H1 (cell line): ENCODE measurements around the gene FANCD2OS. TPM values are rescaled to one million over a fixed set of nuclear protein-coding genes. Genes with fewer than 3 reads are reported as not detected.
A peak's percentile ranks its signal among the peaks of the same experiment; 100 is the strongest.
"Not testable (repeated sequence)": the region's sequence is repeated elsewhere in the genome, so short reads cannot be mapped to it uniquely, and the experiment has no call there.

Experiments used
- CTCF ChIA-PET: fragments of 300-600 bp; sonication (Branson Sonifier 250); formaldehyde crosslinking; loops from one replicate; lab custom pipeline; 2021; ENCODE audit not compliant: partially characterized antibody; lab: Charles Lee
- POLR2A ChIA-PET: fragments of 300-600 bp; sonication (Branson Sonifier 250); formaldehyde crosslinking; loops from one replicate; lab custom pipeline; 2021; ENCODE audit warnings: inconsistent platforms; ENCODE audit not compliant: partially characterized antibody; lab: Charles Lee
- DNase-seq, 2 experiments: peaks; one replicate each; pipeline versions ENCODE4 v3.0.0 to v3.0.0-alpha.2; 2010 to 2022; ENCODE audit warnings: low spot score in 2 of 2, low read depth in 1 of 2, mixed read lengths in 1 of 2
- FAIRE-seq: peaks from 2 replicates; lab custom pipeline; 2011; peaks lifted over from hg19 to GRCh38; lab: Jason Lieb, UNC
- H2AFZ ChIP-seq: 2 replicates; pipeline ENCODE4 v1.8.1; 2012; ENCODE audit warnings: low read length, inconsistent platforms
- H2AK5ac ChIP-seq: 2 replicates; pipeline ENCODE4 v1.6.1; 2013; ENCODE audit warnings: low read depth, low read length
- H2BK120ac ChIP-seq: replicated peaks from 2 replicates; pipeline ENCODE3; 2013; ENCODE audit warnings: low read depth, low read length, inconsistent platforms
- H2BK12ac ChIP-seq: 2 replicates; pipeline ENCODE4 v1.6.1; 2013; ENCODE audit warnings: low read depth, low read length
- H2BK15ac ChIP-seq: 2 replicates; pipeline ENCODE4 v1.6.1; 2013; ENCODE audit warnings: low read length
- H2BK20ac ChIP-seq: 2 replicates; pipeline ENCODE4 v1.6.1; 2013; ENCODE audit warnings: low read length
- H2BK5ac ChIP-seq: 2 replicates; pipeline ENCODE4 v1.6.1; 2013; ENCODE audit warnings: low read depth, low read length
- H3K14ac ChIP-seq: 2 replicates; pipeline ENCODE4 v1.6.1; 2013; ENCODE audit warnings: inconsistent platforms; ENCODE audit not compliant: insufficient read length
- H3K18ac ChIP-seq: 2 replicates; pipeline ENCODE4 v1.6.1; 2013; ENCODE audit warnings: low read length; ENCODE audit errors: extremely low read depth
- H3K23ac ChIP-seq: 2 replicates; pipeline ENCODE4 v1.6.1; 2013; ENCODE audit warnings: inconsistent platforms; ENCODE audit not compliant: insufficient read length
- H3K23me2 ChIP-seq: 2 replicates; pipeline ENCODE4 v1.6.1; 2013; ENCODE audit warnings: low read depth, low read length
- H3K27ac ChIP-seq: 2 replicates; pipeline ENCODE4 v1.6.1; 2011; ENCODE audit warnings: low read depth, low read length, inconsistent platforms
- H3K27me3 ChIP-seq, 4 experiments: replicated peaks in 1 of 4; 1 replicate in 1 of 4; 2 replicates in 3 of 4; pipeline versions ENCODE4 v1.6.1 to v1.8.1; 2011 to 2013; ENCODE audit warnings: low read length in 3 of 4, mild to moderate bottlenecking in 3 of 4, inconsistent platforms in 2 of 4, mixed read lengths in 2 of 4, moderate library complexity in 1 of 4; ENCODE audit not compliant: control insufficient read depth in 3 of 4, insufficient read depth in 3 of 4; ENCODE audit errors: extremely low read depth in 1 of 4
- H3K36me3 ChIP-seq, 4 experiments: 2 replicates each; pipeline versions ENCODE4 v1.6.1 to v1.8.1; 2011 to 2013; ENCODE audit warnings: mild to moderate bottlenecking in 4 of 4, low read length in 3 of 4, moderate library complexity in 2 of 4, control low read depth in 1 of 4, inconsistent platforms in 1 of 4; ENCODE audit not compliant: insufficient read depth in 4 of 4, control insufficient read depth in 2 of 4
- H3K4ac ChIP-seq: replicated peaks from 2 replicates; pipeline ENCODE3; 2013; ENCODE audit warnings: low read length, low read depth, mixed read lengths, inconsistent platforms; ENCODE audit not compliant: insufficient read length
- H3K4me1 ChIP-seq, 4 experiments: replicated peaks in 1 of 4; 1 replicate in 1 of 4; 2 replicates in 3 of 4; pipeline versions ENCODE4 v1.6.1 to v1.8.1; 2011 to 2013; ENCODE audit warnings: low read length in 3 of 4, inconsistent platforms in 2 of 4, mixed read lengths in 1 of 4; ENCODE audit not compliant: insufficient read depth in 4 of 4, control insufficient read depth in 3 of 4
- H3K4me2 ChIP-seq, 2 experiments: 2 replicates each; pipeline versions ENCODE4 v1.6.1 to v1.8.1; 2011 to 2013; ENCODE audit warnings: low read depth in 2 of 2, low read length in 2 of 2, control low read depth in 1 of 2, inconsistent platforms in 1 of 2, mild to moderate bottlenecking in 1 of 2; ENCODE audit not compliant: insufficient read depth in 1 of 2
- H3K4me3 ChIP-seq, 4 experiments: fragments of 200-600, 300-600 bp in 1 of 4; sonication (generic), shearing (Covaris generic), sonication (Bioruptor Twin) in 1 of 4; 2 replicates each; pipeline versions ENCODE4 v1.5.1 to v1.8.1; 2011 to 2016; ENCODE audit warnings: low read length in 4 of 4, low read depth in 3 of 4, control low read depth in 2 of 4, inconsistent platforms in 2 of 4, mild to moderate bottlenecking in 2 of 4, mixed read lengths in 1 of 4, moderate library complexity in 1 of 4; ENCODE audit not compliant: insufficient read depth in 2 of 4; ENCODE audit errors: extremely low read depth in 1 of 4
- H3K56ac ChIP-seq: replicated peaks from 2 replicates; pipeline ENCODE3; 2013; ENCODE audit warnings: low read depth, mild to moderate bottlenecking, mixed read lengths, low read length, inconsistent platforms; ENCODE audit not compliant: insufficient read length
- H3K79me1 ChIP-seq: 2 replicates; pipeline ENCODE4 v1.6.1; 2013; ENCODE audit warnings: low read depth, low read length, control low read depth
- H3K79me2 ChIP-seq, 2 experiments: 2 replicates each; pipeline versions ENCODE4 v1.6.1 to v1.8.1; 2012 to 2013; ENCODE audit warnings: low read length in 2 of 2, mild to moderate bottlenecking in 2 of 2, inconsistent platforms in 1 of 2; ENCODE audit not compliant: insufficient read depth in 2 of 2, control insufficient read depth in 1 of 2
- H3K9ac ChIP-seq, 4 experiments: replicated peaks in 1 of 4; 1 replicate in 1 of 4; 2 replicates in 3 of 4; pipeline versions ENCODE4 v1.6.1 to v1.8.1; 2011 to 2013; ENCODE audit warnings: low read depth in 3 of 4, low read length in 3 of 4, control low read depth in 2 of 4, mild to moderate bottlenecking in 2 of 4, moderate library complexity in 2 of 4, inconsistent platforms in 1 of 4; ENCODE audit errors: extremely low read depth in 1 of 4
- H3K9me3 ChIP-seq, 2 experiments: 2 replicates each; pipeline versions ENCODE4 v1.6.1 to v1.8.1; 2012 to 2013; ENCODE audit warnings: mild to moderate bottlenecking in 2 of 2, moderate library complexity in 2 of 2, control low read depth in 1 of 2, inconsistent platforms in 1 of 2, low read depth in 1 of 2, low read length in 1 of 2, mixed read lengths in 1 of 2; ENCODE audit not compliant: insufficient read depth in 2 of 2
- H4K20me1 ChIP-seq, 2 experiments: replicated peaks in 1 of 2; 2 replicates each; pipeline versions ENCODE3 to v1.8.1; 2011 to 2013; ENCODE audit warnings: inconsistent platforms in 2 of 2, low read length in 2 of 2, mild to moderate bottlenecking in 1 of 2; ENCODE audit not compliant: insufficient read depth in 2 of 2, control insufficient read depth in 1 of 2
- H4K5ac ChIP-seq: 2 replicates; pipeline ENCODE4 v1.6.1; 2013; ENCODE audit warnings: low read length, low read depth, mixed read lengths, inconsistent platforms; ENCODE audit not compliant: insufficient read length
- H4K8ac ChIP-seq: 2 replicates; pipeline ENCODE4 v1.8.0; 2013; ENCODE audit warnings: mild to moderate bottlenecking, moderate library complexity, low read length, inconsistent platforms; ENCODE audit not compliant: insufficient read depth; ENCODE audit errors: extremely low read depth
- H4K91ac ChIP-seq: replicated peaks from 2 replicates; pipeline ENCODE3; 2013; ENCODE audit warnings: low read length, mixed read lengths, inconsistent platforms; ENCODE audit not compliant: insufficient read length
- WGBS, 2 experiments: shearing (Covaris generic) in 1 of 2; methylation state at CpG; one replicate each; pipeline versions ENCODE4 v1.1.6 to v1.1.7; 2013 to 2015; ENCODE audit warnings: low lambda C conversion rate in 2 of 2, mixed read lengths in 2 of 2, inconsistent platforms in 1 of 2, low coverage in 1 of 2, missing lambda C conversion rate in 1 of 2; ENCODE audit not compliant: insufficient replicate concordance in 2 of 2, insufficient coverage in 1 of 2, insufficient read length in 1 of 2; ENCODE audit errors: extremely low coverage in 1 of 2, missing lambda C conversion rate in 1 of 2; 5-methylcytosine and 5-hydroxymethylcytosine counted together
- polyA plus RNA-seq, 7 experiments: library from polyadenylated mRNA; depleted of rRNA in 3 of 7; stranded (reverse) in 5 of 7; unstranded in 2 of 7; fragments of >200 nt in 5 of 7; fragments of 200-250 nt in 2 of 7; gene quantifications; 1 replicate in 5 of 7; 2 replicates in 1 of 7; 4 replicates in 1 of 7; pipeline versions ENCODE4 v1.2.1 to v1.2.3, GENCODE V29; 2011 to 2013; ENCODE audit warnings: missing spikeins in 2 of 7, mixed read lengths in 2 of 7
- total RNA-seq: library from RNA; stranded (reverse); fragmentation: NEBNext Ultra II Directional; extraction: Animal tissue kit (Norgen Biotek cat#: 25700); gene quantifications from 2 replicates; pipeline ENCODE4 v1.2.1, GENCODE V29; 2021

The FANCD2OS gene
- total and polyA plus RNA-seq, 2 of the 8 experiments (the other 6 are each of a cell fraction or from before 2014, with no cell fraction given): not detected

DNA sequence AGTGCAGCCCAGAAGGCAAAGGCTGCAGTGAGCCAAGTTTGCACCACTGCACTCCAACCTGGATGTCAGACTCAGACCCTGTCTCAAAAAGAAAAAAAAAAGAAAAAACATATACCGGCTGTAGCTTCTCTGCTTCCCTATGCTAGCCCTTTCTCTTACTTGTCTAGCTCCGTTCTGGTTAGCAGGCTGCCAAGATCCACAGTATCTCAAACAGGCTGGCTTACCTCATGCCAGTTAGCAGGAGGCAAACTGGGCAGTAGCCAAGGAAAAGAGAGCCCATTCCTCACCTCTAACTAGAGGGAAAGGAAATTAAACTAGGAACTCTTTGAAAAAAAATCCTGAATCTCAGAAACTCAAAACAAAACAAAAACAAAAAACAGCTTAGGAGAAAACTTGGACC is 16.7 kb downstream of the FANCD2OS start:
- H3K4me3 ChIP-seq, H3K9ac ChIP-seq, H2BK15ac ChIP-seq, H3K23ac ChIP-seq, H3K14ac ChIP-seq, DNase-seq, H3K4me1 ChIP-seq, H3K4ac ChIP-seq, H3K23me2 ChIP-seq, H4K5ac ChIP-seq, FAIRE-seq, H2AFZ ChIP-seq, H2BK12ac ChIP-seq, H3K9me3 ChIP-seq, H3K18ac ChIP-seq, H2BK120ac ChIP-seq, H3K4me2 ChIP-seq, H3K27me3 ChIP-seq, H3K79me2 ChIP-seq, H2BK20ac ChIP-seq, H2BK5ac ChIP-seq, H2AK5ac ChIP-seq, H3K56ac ChIP-seq, H4K91ac ChIP-seq, H4K8ac ChIP-seq, H3K79me1 ChIP-seq, POLR2A ChIA-PET, H4K20me1 ChIP-seq, H3K27ac ChIP-seq, CTCF ChIA-PET: not testable (repeated sequence)
- no CpG with 5 or more reads among the region's 2 CpGs for WGBS, 2 experiments
- peaks cover 17 to 74% (median 61%) of the 10 kb centered on the region in 4 experiments for H3K36me3 ChIP-seq

GRCh38 chr3:10090774-10091173 is 17.3 kb downstream of the FANCD2OS start:
- H3K79me2 ChIP-seq, H3K79me1 ChIP-seq, H2BK120ac ChIP-seq, CTCF ChIA-PET, POLR2A ChIA-PET, H2BK12ac ChIP-seq, DNase-seq, H3K56ac ChIP-seq, H4K5ac ChIP-seq, H4K20me1 ChIP-seq, H3K14ac ChIP-seq, H2AFZ ChIP-seq, H3K23me2 ChIP-seq, H3K4me2 ChIP-seq, H3K4me1 ChIP-seq, H4K91ac ChIP-seq, H3K23ac ChIP-seq, H3K27ac ChIP-seq, H2AK5ac ChIP-seq, H3K9me3 ChIP-seq, H3K9ac ChIP-seq, H3K4ac ChIP-seq, H3K4me3 ChIP-seq, H2BK5ac ChIP-seq, H4K8ac ChIP-seq, H3K18ac ChIP-seq, H3K27me3 ChIP-seq, H2BK20ac ChIP-seq, H2BK15ac ChIP-seq: not testable (repeated sequence)
- H3K36me3 ChIP-seq: peaks cover 18 to 74% (median 63%) of the 10 kb centered on the region in 4 experiments
- 100% methylated on average over 1 of the region's 1 CpG; no CpG with 5 or more reads in 1 of the 2 experiments for WGBS, 2 experiments
- FAIRE-seq: peak; percentile 19
